Fibroblast of pulmonary artery (primary cell): Measurements from ENCODE around the gene FUZ.

Source experiments
- DNase-seq: peaks from one replicate; pipeline ENCODE4 v3.0.0-alpha.2; 2010; ENCODE audit warnings: low read depth
- H3K4me3 ChIP-seq: replicated peaks from 2 replicates; pipeline ENCODE4 v1.5.1; 2011; ENCODE audit warnings: low read depth, mild to moderate bottlenecking, control low read depth, low read length, moderate library complexity
- TF ChIP-seq, protein P1 (sequence below): IDR thresholded peaks from 2 replicates; pipeline ENCODE4 v1.5.1; 2011; ENCODE audit warnings: mild to moderate bottlenecking, control low read depth, low read length, inconsistent platforms; ENCODE audit errors: missing control alignments

The FUZ gene

DNA sequence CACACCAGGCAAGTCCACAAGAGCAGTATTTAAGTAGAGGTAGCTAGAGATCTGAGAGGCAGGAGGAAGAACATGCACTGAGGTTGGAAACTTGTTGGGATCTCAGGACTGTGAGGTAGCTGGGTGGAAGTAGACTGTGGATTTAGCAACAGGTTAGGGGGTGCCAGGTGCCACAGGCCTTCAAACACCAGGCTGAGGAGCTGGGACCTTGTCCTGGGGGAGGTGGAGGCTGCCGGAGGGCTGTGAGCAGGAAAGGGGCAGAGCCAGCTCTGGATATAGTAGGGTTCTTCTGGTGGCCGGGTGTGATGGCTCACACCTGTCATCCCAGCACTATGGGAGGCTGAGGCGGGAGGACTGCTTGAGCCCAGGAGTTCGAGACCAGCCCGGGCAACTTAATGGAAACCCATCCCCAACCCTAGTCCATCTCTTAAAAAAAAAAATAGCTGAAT lies 3.1 kb downstream of the FUZ start:
- H3K4me3 ChIP-seq = no peak overlapping the region
- DNase-seq = no peak
- TF ChIP-seq, protein P1, sequence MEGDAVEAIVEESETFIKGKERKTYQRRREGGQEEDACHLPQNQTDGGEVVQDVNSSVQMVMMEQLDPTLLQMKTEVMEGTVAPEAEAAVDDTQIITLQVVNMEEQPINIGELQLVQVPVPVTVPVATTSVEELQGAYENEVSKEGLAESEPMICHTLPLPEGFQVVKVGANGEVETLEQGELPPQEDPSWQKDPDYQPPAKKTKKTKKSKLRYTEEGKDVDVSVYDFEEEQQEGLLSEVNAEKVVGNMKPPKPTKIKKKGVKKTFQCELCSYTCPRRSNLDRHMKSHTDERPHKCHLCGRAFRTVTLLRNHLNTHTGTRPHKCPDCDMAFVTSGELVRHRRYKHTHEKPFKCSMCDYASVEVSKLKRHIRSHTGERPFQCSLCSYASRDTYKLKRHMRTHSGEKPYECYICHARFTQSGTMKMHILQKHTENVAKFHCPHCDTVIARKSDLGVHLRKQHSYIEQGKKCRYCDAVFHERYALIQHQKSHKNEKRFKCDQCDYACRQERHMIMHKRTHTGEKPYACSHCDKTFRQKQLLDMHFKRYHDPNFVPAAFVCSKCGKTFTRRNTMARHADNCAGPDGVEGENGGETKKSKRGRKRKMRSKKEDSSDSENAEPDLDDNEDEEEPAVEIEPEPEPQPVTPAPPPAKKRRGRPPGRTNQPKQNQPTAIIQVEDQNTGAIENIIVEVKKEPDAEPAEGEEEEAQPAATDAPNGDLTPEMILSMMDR = no peak

DNA sequence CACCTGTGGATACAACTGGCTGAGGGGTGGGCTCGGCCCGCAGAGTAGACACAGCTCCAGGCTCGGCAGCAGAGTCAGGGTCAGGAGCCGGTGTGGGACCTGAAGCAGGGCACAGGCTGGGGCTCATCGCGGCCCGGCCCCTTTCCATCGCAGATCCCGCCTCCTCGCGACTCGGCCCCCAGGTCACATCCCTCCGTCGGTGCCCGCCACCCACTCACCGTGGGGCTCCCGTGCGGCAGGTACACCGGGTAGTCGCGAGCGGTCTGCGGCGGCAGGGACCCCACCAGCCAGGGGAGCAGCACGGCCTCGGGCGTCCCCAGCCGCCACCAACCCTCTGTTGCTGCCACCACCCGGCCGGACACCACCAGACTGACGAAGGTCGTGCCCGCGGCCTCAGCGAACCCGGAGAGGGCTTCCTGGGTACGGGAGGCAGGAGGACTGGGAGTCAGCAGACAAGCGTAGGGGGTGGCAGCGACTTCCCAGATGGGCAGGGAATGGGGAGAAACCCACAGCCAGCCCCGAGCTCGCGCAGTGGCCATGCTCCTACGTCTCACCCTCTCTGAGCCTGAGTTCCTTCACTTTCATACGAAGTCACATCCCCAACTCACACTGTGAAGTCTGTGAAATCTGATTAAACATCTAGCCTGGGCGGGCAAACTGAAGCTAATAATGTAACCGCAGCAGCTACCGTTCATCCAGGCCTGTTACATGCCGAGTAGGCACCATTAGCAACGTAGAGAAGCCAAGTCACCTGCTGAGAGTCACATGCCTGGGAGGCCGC lies 3.7 kb downstream of the FUZ start:
- H3K4me3 ChIP-seq = peak overlapping the region; percentile 64
- TF ChIP-seq, protein P1 = no peak
- no peak for DNase-seq

DNA sequence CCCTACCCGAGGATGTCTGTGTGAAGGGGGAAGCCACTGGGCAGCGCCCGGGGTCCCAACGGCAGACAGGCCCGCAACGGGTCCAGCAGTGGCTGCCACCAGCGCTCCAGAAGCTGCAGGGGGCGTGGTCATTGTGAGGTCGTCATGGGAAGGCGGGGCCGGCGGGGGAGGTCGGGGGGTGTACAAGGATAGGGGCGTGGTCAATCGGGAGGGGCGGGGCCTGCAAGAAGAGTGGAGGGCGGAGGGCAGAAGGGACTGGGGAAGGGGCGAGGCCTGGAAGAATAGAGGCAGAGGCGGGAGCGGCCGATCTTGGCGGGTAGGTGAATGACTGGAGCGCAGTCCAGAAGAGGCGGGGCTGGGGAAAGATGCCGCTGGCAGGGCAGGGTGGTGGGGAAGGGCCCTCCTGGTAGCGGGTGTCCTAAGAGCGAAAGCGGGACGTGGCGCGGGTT lies 4.4 kb downstream of the FUZ start:
- TF ChIP-seq, protein P1 = no peak
- H3K4me3 ChIP-seq = peak overlapping the region; percentile 64
- peak; percentile 84 for DNase-seq

DNA sequence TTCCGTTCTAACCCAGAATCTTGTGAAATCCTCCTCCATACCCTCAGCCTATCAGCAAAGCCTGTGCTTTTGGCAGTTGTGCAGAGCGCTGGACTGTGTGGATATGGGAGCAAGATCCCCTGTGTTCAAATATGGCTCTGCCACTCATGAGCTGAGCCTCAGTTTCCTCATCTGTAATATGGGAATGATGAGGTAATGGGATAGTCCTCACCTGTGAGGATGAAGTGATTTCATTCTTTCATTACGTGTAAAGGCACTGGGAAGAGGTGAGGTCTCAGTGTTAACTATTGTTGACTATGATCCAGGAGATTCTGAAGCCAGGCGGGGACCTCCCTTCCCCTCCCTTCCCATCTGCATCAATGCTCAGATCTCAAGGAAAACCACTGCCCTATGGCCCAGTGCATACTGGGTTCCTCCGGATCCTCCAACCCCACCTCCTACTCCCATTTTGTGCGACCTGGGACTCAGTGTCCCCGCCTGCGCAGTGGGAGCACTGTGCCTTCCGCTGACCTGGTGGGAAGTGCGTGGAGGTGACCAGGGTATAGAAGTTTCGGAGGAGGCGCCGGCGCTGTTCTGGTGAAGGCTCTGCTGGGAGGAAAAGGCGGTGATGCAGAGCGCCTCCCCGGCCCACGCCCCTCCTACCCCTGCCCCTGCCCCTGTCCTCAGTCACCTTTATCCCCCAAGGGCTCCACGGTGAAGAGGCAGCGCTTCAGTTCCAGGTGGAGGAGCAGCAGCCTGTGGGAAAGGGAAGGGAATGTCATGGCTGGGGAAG lies 5.0 kb downstream of the FUZ start:
- DNase-seq = no peak
- H3K4me3 ChIP-seq = peak overlapping the region; percentile 64
- TF ChIP-seq, protein P1 = no peak

DNA sequence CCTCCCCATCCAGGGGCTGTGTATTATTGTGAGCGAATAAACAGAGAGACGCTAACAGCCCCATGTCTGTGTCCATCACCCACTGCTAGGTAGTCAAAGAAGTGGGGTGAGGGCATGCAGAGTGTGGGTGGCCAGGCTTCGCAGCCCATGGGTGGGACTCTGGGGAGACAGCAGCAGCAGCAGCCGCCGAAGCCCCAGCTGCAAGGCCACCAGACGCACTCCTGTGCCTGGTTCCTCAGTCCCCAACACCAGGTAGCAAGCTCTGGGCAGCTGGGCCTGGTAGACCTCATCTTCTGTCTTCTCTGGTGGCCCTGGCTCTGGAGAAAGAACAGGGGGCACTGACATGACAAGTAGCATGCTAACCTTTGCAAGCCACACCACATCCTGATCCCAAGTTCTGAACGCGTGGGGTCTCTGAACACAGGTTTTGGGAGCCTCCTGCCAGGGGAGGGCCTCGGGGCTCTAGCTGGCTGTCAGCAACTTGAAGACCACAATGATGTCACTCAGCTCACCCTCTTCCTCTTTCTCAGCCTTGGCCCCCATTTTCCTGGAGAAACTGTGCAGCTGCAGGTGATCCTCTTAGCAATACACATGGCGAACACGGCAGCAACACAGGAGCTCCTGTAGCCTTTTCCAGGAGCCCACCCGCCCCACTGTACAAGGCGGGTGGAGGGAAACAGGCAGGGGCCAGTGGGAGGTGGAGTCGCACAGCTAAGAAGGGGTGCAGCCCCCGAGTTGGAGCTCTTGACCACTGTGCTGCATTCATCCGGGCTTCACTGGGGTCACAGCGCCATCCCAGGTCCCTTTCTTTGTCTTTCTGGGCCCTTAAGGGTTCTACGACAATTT lies 5.8 kb downstream of the FUZ start:
- DNase-seq = no peak
- TF ChIP-seq, protein P1 = no peak
- H3K4me3 ChIP-seq = no peak overlapping the region

DNA sequence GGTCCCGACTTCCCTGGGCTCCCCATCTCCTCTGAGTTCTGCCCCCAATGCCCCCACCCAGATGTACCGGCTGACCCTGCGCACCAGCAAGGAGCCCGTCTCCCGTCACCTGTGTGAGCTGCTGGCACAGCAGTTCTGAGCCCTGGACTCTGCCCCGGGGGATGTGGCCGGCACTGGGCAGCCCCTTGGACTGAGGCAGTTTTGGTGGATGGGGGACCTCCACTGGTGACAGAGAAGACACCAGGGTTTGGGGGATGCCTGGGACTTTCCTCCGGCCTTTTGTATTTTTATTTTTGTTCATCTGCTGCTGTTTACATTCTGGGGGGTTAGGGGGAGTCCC lies 6.5 kb downstream of the FUZ start:
- H3K4me3 ChIP-seq = no peak overlapping the region
- TF ChIP-seq, protein P1 = no peak
- DNase-seq = no peak
